Smooth muscle cell (in vitro differentiated cells): ENCODE measurements around the gene C2CD2. TPM values are rescaled to one million over a fixed set of nuclear protein-coding genes. Genes with fewer than 3 reads are reported as not detected.

Experiments used
- DNase-seq: peaks from one replicate; lab custom pipeline; 2025; ENCODE audit not compliant: unreplicated experiment; lab: John Stamatoyannopoulos, UW
- H2AFZ ChIP-seq: fragments of 200-600 bp; sonication (generic); 2 replicates; pipeline ENCODE4 v1.6.0; 2016; ENCODE audit warnings: antibody characterized with exemption, low read depth, mild to moderate bottlenecking
- H3F3A ChIP-seq: fragments of 200-600 bp; sonication (generic); 2 replicates; pipeline ENCODE4 v1.6.0; 2017; ENCODE audit warnings: antibody characterized with exemption, low read depth
- H3K27ac ChIP-seq: fragments of 200-600 bp; sonication (generic); 2 replicates; pipeline ENCODE4 v1.5.1; 2016; ENCODE audit warnings: low read depth, mild to moderate bottlenecking
- H3K27me3 ChIP-seq: fragments of 200-600 bp; sonication (generic); 2 replicates; pipeline ENCODE4 v1.6.1; 2016; ENCODE audit warnings: low read depth, mild to moderate bottlenecking
- H3K36me3 ChIP-seq: fragments of 200-600 bp; sonication (generic); 2 replicates; pipeline ENCODE4 v1.5.1; 2016; ENCODE audit warnings: low read depth
- H3K4me1 ChIP-seq: fragments of 200-600 bp; sonication (generic); 2 replicates; pipeline ENCODE4 v1.5.1; 2016; ENCODE audit warnings: low read depth
- H3K4me2 ChIP-seq: fragments of 200-600 bp; sonication (generic); 2 replicates; pipeline ENCODE4 v1.6.0; 2016; ENCODE audit warnings: mild to moderate bottlenecking
- H3K4me3 ChIP-seq: fragments of 200-600 bp; sonication (generic); 2 replicates; pipeline ENCODE4 v1.5.1; 2016; ENCODE audit warnings: mild to moderate bottlenecking
- H3K79me2 ChIP-seq: fragments of 200-600 bp; sonication (generic); 2 replicates; pipeline ENCODE4 v1.6.0; 2016; ENCODE audit warnings: low read depth, mild to moderate bottlenecking
- H3K9ac ChIP-seq: fragments of 200-600 bp; sonication (generic); 2 replicates; pipeline ENCODE4 v1.6.0; 2016; ENCODE audit warnings: low read depth
- H3K9me3 ChIP-seq: fragments of 200-600 bp; sonication (generic); replicated peaks from 2 replicates; pipeline ENCODE4 v1.5.1; 2016; ENCODE audit warnings: low read depth
- H4K20me1 ChIP-seq: fragments of 200-600 bp; sonication (generic); 2 replicates; pipeline ENCODE4 v1.6.0; 2016; ENCODE audit warnings: low read depth
- CTCF ChIP-seq: fragments of 200-600 bp; sonication (generic); IDR thresholded peaks from 2 replicates; pipeline ENCODE4 v1.5.1; 2017; ENCODE audit warnings: borderline replicate concordance, mild to moderate bottlenecking, antibody characterized with exemption; ENCODE audit not compliant: insufficient read depth, poor library complexity, severe bottlenecking
- WGBS: methylation state at CpG from one replicate; pipeline ENCODE4 v1.1.7; 2016; ENCODE audit warnings: low lambda C conversion rate; 5-methylcytosine and 5-hydroxymethylcytosine counted together
- polyA plus RNA-seq: library from polyadenylated mRNA; unstranded; fragments of >200 nt; fragmentation: Nextera tagmentation; extraction: Ambion mirVana; gene quantifications from 2 replicates; pipeline ENCODE4 v1.2.1, GENCODE V29; 2016
- total RNA-seq: library from RNA; depleted of rRNA; stranded (reverse); fragments of >200 nt; gene quantifications from 2 replicates; pipeline ENCODE4 v1.2.3, GENCODE V29; 2014

Gene C2CD2
- total and polyA plus RNA-seq, 2 experiments from 2014 or later = 3.4 to 6.1 TPM

GRCh38 chr21:41908829-41909228 lies 45.0 kb downstream of the C2CD2 start:
- no peaks in the 10 kb centered on the region for H4K20me1 ChIP-seq
- no peaks in the 10 kb centered on the region for H3K9me3 ChIP-seq
- no peak overlapping the region for H3K4me3 ChIP-seq
- no peaks in the 10 kb centered on the region for H3K79me2 ChIP-seq
- no peak overlapping the region for H3K27ac ChIP-seq
- H3F3A ChIP-seq = no peaks in the 10 kb centered on the region
- no peaks in the 10 kb centered on the region for H3K4me1 ChIP-seq
- H3K27me3 ChIP-seq = no peaks in the 10 kb centered on the region
- DNase-seq = no peak
- no peak overlapping the region for H3K9ac ChIP-seq
- no peak overlapping the region for H2AFZ ChIP-seq
- no peaks in the 10 kb centered on the region for H3K36me3 ChIP-seq
- WGBS = 96% methylated on average over 3 of the region's 3 CpGs
- TF ChIP-seq CTCF = no peak
- no peak overlapping the region for H3K4me2 ChIP-seq

- Histone ChIP-seq H3K9ac (no peak overlapping the region), H3K4me1 (no peaks in the 10 kb centered on the region), H3F3A (no peaks in the 10 kb centered on the region), H3K79me2 (no peaks in the 10 kb centered on the region), H3K4me3 (no peak overlapping the region), H3K9me3 (no peaks in the 10 kb centered on the region), H3K27me3 (no peaks in the 10 kb centered on the region), H3K27ac (no peak overlapping the region), H4K20me1 (no peaks in the 10 kb centered on the region), H3K36me3 (no peaks in the 10 kb centered on the region), H2AFZ (no peak overlapping the region), H3K4me2 (no peak overlapping the region)
- 96% methylated on average over 36 of the region's 36 CpGs for WGBS
- no peak for TF ChIP-seq CTCF
- DNase-seq = no peak
Observed at GRCh38 chr21:41907496-41908258, 46.1 kb downstream of the C2CD2 start.

- H3K9me3 ChIP-seq = no peaks in the 10 kb centered on the region
- no peak for TF ChIP-seq CTCF
- H3K79me2 ChIP-seq = no peaks in the 10 kb centered on the region
- no peak overlapping the region for H3K9ac ChIP-seq
- no peaks in the 10 kb centered on the region for H3K27me3 ChIP-seq
- DNase-seq = no peak
- H3K4me2 ChIP-seq = no peak overlapping the region
- WGBS = 98% methylated on average over 14 of the region's 14 CpGs
- no peak overlapping the region for H3K4me3 ChIP-seq
- H3K27ac ChIP-seq = no peak overlapping the region
- H4K20me1 ChIP-seq = no peaks in the 10 kb centered on the region
- no peaks in the 10 kb centered on the region for H3F3A ChIP-seq
- H3K4me1 ChIP-seq = no peaks in the 10 kb centered on the region
- H2AFZ ChIP-seq = no peak overlapping the region
- H3K36me3 ChIP-seq = no peaks in the 10 kb centered on the region
Observed at GRCh38 chr21:41906770-41907169, 47.0 kb downstream of the C2CD2 start.
